DMS153 treated with DMSO at 0.1 percent for 48 hours (cell line): ENCODE measurements around the gene CTDSP2.
A peak's percentile ranks its signal among the peaks of the same experiment; 100 is the strongest.
"Not testable (repeated sequence)": the region's sequence is repeated elsewhere in the genome, so short reads cannot be mapped to it uniquely, and the experiment has no call there.

ENCODE experiments used
- DNase-seq: peaks from one replicate; lab custom pipeline; 2025; ENCODE audit not compliant: unreplicated experiment; lab: John Stamatoyannopoulos, UW

The CTDSP2 gene, protein sequence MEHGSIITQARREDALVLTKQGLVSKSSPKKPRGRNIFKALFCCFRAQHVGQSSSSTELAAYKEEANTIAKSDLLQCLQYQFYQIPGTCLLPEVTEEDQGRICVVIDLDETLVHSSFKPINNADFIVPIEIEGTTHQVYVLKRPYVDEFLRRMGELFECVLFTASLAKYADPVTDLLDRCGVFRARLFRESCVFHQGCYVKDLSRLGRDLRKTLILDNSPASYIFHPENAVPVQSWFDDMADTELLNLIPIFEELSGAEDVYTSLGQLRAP

GRCh38 chr12:57846577-57847319 lies at the start of gene CTDSP2:
Gene CTDSP2 (minus strand): TSS chr12:57846729. CDS start chr12:57846435, 294 bp downstream.
- peak; percentile 96 for DNase-seq

DNA sequence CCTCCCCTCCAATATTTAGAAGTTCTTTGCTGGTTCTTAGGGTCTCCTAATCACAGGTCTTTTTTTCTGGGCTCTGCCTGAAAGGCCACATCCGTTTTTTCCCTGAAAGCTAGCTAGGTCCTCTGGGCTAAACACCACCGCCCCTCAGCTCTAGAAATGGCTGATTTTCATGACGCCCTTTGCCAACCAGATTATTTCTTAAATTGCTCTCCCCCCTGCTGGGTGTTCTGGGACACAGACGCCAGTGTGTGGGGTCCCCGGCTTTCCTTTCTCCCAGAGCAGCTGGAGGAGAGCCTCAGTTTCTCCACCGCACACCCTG lies 49.5 kb upstream of the CTDSP2 start:
- DNase-seq: no peak

DNA sequence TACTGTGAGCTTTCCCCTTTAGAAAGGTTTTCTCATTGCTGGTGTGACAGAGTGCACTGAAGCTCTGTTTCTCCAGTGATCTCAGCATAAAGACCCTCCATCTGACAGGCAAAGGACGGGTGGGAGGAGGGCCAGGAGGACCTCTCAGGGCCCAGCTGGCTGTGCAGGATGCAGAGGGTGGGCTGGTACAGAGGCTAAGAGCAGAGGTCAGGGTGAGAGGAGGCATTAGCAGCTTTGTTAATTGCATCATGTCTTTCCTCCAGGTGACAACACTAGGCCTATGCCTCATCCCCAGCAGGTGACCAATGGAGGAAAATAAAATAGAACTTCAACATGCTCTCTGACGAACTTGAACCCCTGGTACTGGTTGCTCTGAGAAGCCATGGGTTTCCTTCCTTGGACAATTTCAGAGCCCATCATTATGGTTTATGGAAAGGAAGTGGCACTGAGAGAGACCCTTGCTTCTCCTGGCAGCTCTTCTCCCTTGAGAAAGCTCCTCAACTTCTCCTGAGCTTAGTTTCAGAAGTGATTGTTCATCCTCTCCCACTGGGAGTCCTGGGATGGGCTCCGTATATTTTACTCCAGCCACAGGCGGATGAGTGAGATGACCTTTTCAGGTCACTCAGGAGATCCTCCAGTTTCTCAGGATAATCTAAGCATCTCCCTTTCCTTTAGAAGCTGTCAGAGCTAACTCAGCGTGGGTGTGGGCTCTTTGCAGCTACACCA lies 49.0 kb upstream of the CTDSP2 start:
- DNase-seq: no peak

- no peak for DNase-seq
Observed at GRCh38 chr12:57894399-57895292, 48.1 kb upstream of the CTDSP2 start.

GRCh38 chr12:57893431-57894353 lies 47.2 kb upstream of the CTDSP2 start:
- DNase-seq: peak; percentile 41

DNA sequence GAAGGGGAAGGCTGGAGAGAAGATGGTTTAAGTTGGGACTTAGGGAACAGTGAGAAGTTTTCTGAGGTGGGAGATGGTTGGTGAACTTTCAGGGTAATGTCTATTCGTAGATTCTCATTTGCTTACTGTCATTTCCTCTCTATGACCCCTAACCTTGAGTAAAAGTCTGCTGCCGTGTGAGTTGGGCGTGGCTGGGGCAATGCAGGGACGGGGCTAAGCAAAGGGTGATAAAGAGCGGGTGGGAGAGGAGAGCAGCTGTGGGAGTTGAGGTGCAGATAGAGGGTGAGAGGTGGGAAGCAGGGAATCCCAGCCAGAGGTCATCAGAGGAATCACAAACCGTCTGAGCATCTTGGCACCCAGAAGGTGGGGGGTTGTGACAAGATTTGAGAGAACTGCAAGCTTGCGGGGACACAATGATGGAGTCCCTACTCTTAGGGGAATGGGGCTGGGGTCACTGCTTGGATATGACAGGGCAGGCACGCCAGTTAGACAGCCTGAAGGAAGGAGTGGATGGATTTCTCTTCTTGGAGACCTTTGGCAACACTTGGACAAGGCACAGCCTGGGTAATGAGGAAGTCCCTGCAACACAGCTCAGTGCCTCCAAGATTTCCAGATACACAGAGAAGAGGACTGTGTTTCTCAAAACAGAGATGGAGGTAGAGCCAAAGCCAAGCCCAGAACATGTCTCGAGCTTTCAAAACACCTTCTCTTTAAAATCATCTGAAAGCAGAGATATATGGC lies 45.9 kb upstream of the CTDSP2 start:
- DNase-seq: no peak

DNA sequence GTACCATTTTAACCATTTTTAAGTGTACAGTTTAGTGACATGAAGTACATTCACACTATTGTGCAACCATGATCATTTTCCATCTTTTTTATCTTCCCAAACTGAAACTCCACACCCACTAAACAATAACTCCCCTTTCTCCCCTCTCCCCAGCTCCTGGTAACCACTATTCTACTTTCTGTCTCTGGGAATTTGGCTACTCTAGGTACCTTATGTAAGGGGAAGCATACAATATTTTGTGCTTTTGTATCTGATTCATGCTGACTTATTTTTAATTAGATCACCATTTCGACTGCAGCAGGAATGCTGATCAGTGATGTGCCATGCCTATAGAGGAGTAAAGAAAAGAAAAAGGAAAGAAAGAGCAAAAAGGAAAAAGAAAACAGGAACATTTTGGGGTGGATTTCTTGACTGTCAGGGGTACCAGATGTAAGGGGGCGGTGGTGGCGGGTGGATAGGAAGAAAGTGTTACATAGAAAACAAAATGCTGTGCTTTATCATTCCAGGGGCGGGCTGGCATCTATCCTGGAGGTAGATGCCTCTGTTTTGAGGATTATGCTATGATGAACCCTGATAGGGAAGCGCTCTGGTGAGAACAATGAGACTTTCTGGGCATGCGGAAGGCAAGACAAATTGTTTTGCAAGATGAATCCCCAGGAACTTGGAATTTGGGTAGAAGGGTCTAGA lies 45.2 kb upstream of the CTDSP2 start:
- DNase-seq: no peak

- DNase-seq: no peak
Observed at GRCh38 chr12:57890191-57891115, 43.9 kb upstream of the CTDSP2 start.

DNA sequence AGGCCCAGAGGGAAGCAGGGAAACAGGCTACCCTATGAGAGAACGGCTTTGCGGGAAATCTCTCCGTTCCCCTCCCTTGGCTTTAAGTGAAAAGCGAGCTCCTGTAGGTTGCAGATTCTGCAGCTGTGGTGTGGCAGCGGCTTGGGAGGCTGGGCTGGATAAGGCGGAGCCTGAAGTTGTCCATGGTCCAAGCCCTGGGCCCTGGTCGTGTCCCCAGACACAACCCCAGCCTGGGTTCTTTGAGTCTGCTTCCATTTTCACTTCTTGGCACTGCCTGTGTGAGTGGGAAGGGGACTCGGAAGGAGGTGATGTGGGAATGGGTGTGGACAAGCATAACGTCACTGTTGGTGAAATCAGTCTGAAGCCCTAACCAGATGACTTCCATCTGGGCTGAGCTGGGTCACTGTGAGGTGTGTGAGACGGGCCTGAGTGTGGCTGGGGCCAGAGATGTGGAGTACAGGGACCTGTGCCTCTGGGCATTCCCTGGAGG lies 43.0 kb upstream of the CTDSP2 start:
- DNase-seq: peak; percentile 41

- peak; percentile 93 for DNase-seq
Observed at GRCh38 chr12:57888409-57889157, 42.1 kb upstream of the CTDSP2 start.

GRCh38 chr12:57887631-57888408 lies 41.3 kb upstream of the CTDSP2 start:
- peak; percentile 65 for DNase-seq

DNA sequence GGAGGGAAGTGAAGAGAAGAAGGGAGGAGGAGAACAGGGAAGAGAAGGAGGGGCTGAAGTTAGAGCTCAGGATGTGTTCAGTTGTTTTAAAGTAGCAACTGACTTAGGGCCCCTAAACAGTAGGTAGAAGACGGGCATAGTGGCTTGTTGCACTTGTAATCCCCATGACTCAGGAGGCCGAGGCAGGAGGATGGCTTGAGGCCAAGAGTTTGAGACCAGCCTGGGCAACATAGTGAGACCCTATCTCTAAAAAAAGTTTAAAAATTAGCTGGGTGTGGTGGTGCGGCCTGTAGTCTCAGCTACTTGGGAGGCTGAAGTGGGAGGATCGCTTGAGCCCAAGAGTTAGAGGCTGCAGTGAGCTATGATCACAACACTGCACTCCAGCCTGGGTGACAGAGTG lies 40.4 kb upstream of the CTDSP2 start:
- not testable (repeated sequence) for DNase-seq

GRCh38 chr12:57886542-57886941 lies 40.0 kb upstream of the CTDSP2 start:
- DNase-seq: no peak

DNA sequence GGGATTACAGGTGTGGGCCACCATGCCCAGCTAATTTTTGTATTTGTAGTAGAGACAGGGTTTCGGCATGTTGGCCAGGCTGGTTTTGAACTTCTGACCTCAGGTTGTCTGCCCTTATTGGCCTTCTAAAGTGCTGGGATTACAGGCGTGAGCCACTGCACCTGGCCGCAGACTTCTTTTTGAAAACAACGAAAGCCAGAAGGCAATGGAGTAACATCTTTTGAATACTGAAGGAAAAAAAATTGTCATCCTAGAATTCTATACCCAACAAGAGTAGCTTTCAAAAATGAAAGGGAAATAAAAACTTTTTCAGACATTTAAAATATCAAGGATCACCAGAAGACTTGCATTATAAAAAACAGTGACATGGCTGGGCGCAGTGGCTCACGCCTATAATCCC lies 38.7 kb upstream of the CTDSP2 start:
- DNase-seq: no peak

- no peak for DNase-seq
Observed at GRCh38 chr12:57883700-57884099, 37.2 kb upstream of the CTDSP2 start.

DNA sequence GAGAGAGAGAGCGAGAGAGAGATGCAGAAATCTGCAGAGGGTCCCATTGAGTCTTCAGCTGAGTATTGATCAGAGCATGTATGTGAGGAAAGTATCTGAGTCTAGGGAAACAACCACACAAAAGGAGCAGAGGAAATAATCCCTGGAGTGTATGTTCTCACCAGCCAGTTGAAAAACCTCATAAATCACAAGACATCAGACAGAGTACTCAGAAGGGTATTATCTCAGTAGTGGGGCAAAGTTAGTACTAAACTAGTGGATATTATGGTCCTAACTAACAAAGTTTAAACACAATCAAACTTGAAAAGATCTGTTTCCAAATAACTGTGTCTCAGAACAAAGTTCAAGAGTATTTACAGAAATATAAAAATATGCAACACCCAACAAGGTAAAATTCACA lies 36.5 kb upstream of the CTDSP2 start:
- DNase-seq: no peak
